ENCODE results near the gene POGLUT2. TPM values are rescaled to one million over a fixed set of nuclear protein-coding genes. Genes with fewer than 3 reads are reported as not detected.

Gene POGLUT2
- total and polyA plus RNA-seq, 11 donors: 1.4 to 6.7 (median 2.6) TPM

DNA sequence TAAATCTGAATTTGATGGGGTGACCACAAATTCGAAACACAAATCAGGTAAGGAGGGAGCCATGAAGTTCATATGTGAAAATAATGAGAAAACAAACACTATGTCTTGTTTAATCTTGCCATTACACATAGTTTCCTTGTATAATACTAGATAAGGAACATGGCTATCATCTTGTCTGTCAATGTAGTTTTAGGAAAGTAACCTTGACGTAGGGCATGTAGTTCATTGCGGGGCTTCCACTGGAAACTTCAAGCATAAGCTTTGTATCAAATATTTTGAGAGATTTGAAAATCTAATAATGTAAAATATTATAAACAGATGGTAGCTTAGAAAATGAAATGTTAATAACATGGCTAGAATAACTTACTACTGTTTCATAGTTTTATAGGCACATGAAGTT lies 8.9 kb upstream of the POGLUT2 start:
- no peaks in the 10 kb centered on the region for H3K27me3 ChIP-seq
- peaks cover 0 to 24% (median 9%) of the 10 kb centered on the region in 9 donors for H3K36me3 ChIP-seq
- DNase-seq (no peak), ATAC-seq (peak in 1 of 4 donors; percentile 36)
- H3K27ac ChIP-seq: no peak overlapping the region
- intact Hi-C loops (cut with DNase I): no loop called here
- no peak for TF ChIP-seq CTCF (IDR thresholded peaks at IDR 0.05)
- TF ChIP-seq POLR2A (IDR thresholded peaks at IDR 0.05): no peak
- H3K9me3 ChIP-seq: peaks cover 0 to 22% (median 3%) of the 10 kb centered on the region in 12 donors
- no peak overlapping the region for H3K4me3 ChIP-seq
- 77 to 85% (median 82%) methylated on average over 3 of the region's 3 CpGs for WGBS, 4 donors
- H3K4me1 ChIP-seq: peaks cover 0 to 34% (median 15%) of the 10 kb centered on the region in 12 donors

DNA sequence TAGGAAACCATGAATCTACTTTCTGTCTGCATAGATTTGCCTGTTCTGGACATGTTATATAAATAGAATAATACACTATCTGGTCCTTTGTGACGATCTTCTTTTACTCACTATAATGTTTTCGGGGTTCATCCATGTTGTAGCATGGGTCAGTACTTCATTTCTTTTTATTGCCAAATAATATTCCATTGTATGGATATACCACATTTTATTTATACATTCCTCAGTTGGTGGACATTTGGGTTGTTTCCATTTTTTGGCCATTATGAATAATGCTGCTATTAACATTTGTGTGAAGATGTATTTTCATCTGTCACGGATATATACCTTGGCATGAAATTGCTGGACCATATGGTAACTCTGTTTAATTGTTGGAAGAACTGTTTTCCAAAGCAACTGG lies 6.9 kb upstream of the POGLUT2 start:
- no peaks in the 10 kb centered on the region for H3K27me3 ChIP-seq
- intact Hi-C loops (cut with DNase I): no loop called here
- WGBS, 4 donors: 92 to 97% (median 95%) methylated on average over 3 of the region's 3 CpGs
- peaks cover 0 to 8% (median 0%) of the 10 kb centered on the region in 12 donors for H3K9me3 ChIP-seq
- peaks cover 0 to 47% (median 28%) of the 10 kb centered on the region in 12 donors for H3K4me1 ChIP-seq
- no peak for DNase-seq
- no peak for ATAC-seq
- H3K27ac ChIP-seq: no peak overlapping the region
- no peak overlapping the region for H3K4me3 ChIP-seq
- no peak for TF ChIP-seq CTCF (IDR thresholded peaks at IDR 0.05)
- H3K36me3 ChIP-seq: peaks cover 0 to 16% (median 4%) of the 10 kb centered on the region in 9 donors

GRCh38 chr13:102800145-102801041 lies 1.6 kb upstream of the POGLUT2 start:
- H3K4me1 ChIP-seq: peaks cover 0 to 47% (median 30%) of the 10 kb centered on the region in 12 donors
- WGBS, 4 donors: 2 to 6% (median 2%) methylated on average over 30 to 81 of the region's 81 CpGs

More at GRCh38 chr13:102800145-102801041, 1.6 kb upstream of the POGLUT2 start:
- no peaks in the 10 kb centered on the region for H3K9me3 ChIP-seq
- H3K36me3 ChIP-seq: no peaks in the 10 kb centered on the region
- H3K4me3 ChIP-seq: peak overlapping the region; percentile 65 to 95 (median 82)
- TF ChIP-seq POLR2A (IDR thresholded peaks at IDR 0.05) (peak in 1 of 2 donors; percentile 26), CTCF (IDR thresholded peaks at IDR 0.05) (peak; percentile 70 to 89 (median 82))
- intact Hi-C loops (cut with DNase I): loop anchor here in 5 of 10 donors (1.0 to 5.0 kb wide), 5 partner anchors 42 to 220 kb away; partner anchors contain the start of genes TPP2 (in 2 of the 5) and ERCC5 (in 1 of the 5)
- ATAC-seq (peak; percentile 66 to 87 (median 82)), DNase-seq (peak; percentile 84 to 90 (median 87))
- H3K27me3 ChIP-seq: peaks cover 0 to 10% (median 0%) of the 10 kb centered on the region in 9 donors
- peak overlapping the region; percentile 72 to 96 (median 91) for H3K27ac ChIP-seq
